ENCODE measurements around the gene WNT4. TPM values are rescaled to one million over a fixed set of nuclear protein-coding genes. Genes with fewer than 3 reads are reported as not detected.
A peak's percentile ranks its signal among the peaks of the same experiment; 100 is the strongest.

WNT4 gene
- total RNA-seq, 4 donors from 2014 or later, result 1.3 to 14.0 (median 11.5) TPM; not detected in 1

GRCh38 chr1:22118291-22118992 lies 24.5 kb downstream of the WNT4 start:
- intact Hi-C loops (cut with DNase I; ENCODE audit: low total_unique reads), result no loop called here
- DNase-seq, result peak; percentile 12 to 14
- TF ChIP-seq POLR2A (IDR thresholded peaks at IDR 0.05) (no peak), CTCF (IDR thresholded peaks at IDR 0.05) (no peak)
- H3K27ac ChIP-seq, result no peak overlapping the region
- H3K4me1 ChIP-seq, result peaks cover 8 to 18% of the 10 kb centered on the region in 2 donors
- no peaks in the 10 kb centered on the region for H3K9me3 ChIP-seq
- H3K4me3 ChIP-seq, result no peak overlapping the region
- H3K36me3 ChIP-seq, result no peaks in the 10 kb centered on the region
- no peaks in the 10 kb centered on the region for H3K27me3 ChIP-seq

GRCh38 chr1:22117851-22118250 lies 25.0 kb downstream of the WNT4 start:
- DNase-seq, result peak; percentile 42 to 50
- Histone ChIP-seq H3K4me3 (no peak overlapping the region), H3K36me3 (no peaks in the 10 kb centered on the region), H3K9me3 (no peaks in the 10 kb centered on the region), H3K27ac (peak overlapping the region in 1 of 2 donors; percentile 26), H3K27me3 (no peaks in the 10 kb centered on the region), H3K4me1 (peaks cover 8 to 19% of the 10 kb centered on the region in 2 donors)
- TF ChIP-seq POLR2A (IDR thresholded peaks at IDR 0.05) (no peak), CTCF (IDR thresholded peaks at IDR 0.05) (no peak)
- intact Hi-C loops (cut with DNase I; ENCODE audit: low total_unique reads), result no loop called here

GRCh38 chr1:22117238-22117637 lies 25.7 kb downstream of the WNT4 start:
- TF ChIP-seq POLR2A (IDR thresholded peaks at IDR 0.05) (no peak), CTCF (IDR thresholded peaks at IDR 0.05) (no peak)
- no peaks in the 10 kb centered on the region for H3K36me3 ChIP-seq
- DNase-seq, result peak in 1 of 2 donors; percentile 11
- peak overlapping the region in 1 of 2 donors; percentile 26 for H3K27ac ChIP-seq
- H3K4me3 ChIP-seq, result no peak overlapping the region
- H3K27me3 ChIP-seq, result no peaks in the 10 kb centered on the region
- no peaks in the 10 kb centered on the region for H3K9me3 ChIP-seq
- peaks cover 8 to 19% of the 10 kb centered on the region in 2 donors for H3K4me1 ChIP-seq
- intact Hi-C loops (cut with DNase I; ENCODE audit: low total_unique reads), result no loop called here

GRCh38 chr1:22115286-22115685 lies 27.6 kb downstream of the WNT4 start:
- intact Hi-C loops (cut with DNase I; ENCODE audit: low total_unique reads), result no loop called here
- peak; percentile 14 to 19 for DNase-seq

More at GRCh38 chr1:22115286-22115685, 27.6 kb downstream of the WNT4 start:
- Histone ChIP-seq H3K4me3 (no peak overlapping the region), H3K36me3 (no peaks in the 10 kb centered on the region), H3K9me3 (no peaks in the 10 kb centered on the region), H3K27ac (peak overlapping the region; percentile 69 to 85), H3K4me1 (peaks cover 18 to 19% of the 10 kb centered on the region in 2 donors), H3K27me3 (no peaks in the 10 kb centered on the region)
- TF ChIP-seq CTCF (IDR thresholded peaks at IDR 0.05) (no peak), POLR2A (IDR thresholded peaks at IDR 0.05) (no peak)

Measured in uterus (tissue), 4 donors.